Activated CD4-positive, alpha-beta memory T cell treated with anti-CD3 and anti-CD28 coated beads, Interleukin-2, amount 10 ng/mL, durations not matched to agents 7 days and 5 days (primary cell): ENCODE data around the gene MSI1. TPM values are rescaled to one million over a fixed set of nuclear protein-coding genes. Genes with fewer than 3 reads are reported as not detected.

Source experiments
- CTCF ChIA-PET: fragments of 350-600 bp; sonication (Branson Sonifier 250); formaldehyde crosslinking; loops from one replicate; lab custom pipeline; 2021; ENCODE audit warnings: antibody characterized with exemption, inconsistent platforms; lab: Charles Lee
- POLR2A ChIA-PET: fragments of 350-600 bp; sonication (Branson Sonifier 250); formaldehyde crosslinking; loops from one replicate; lab custom pipeline; 2021; ENCODE audit warnings: antibody characterized with exemption; lab: Charles Lee
- DNase-seq: peaks from one replicate; pipeline ENCODE4 v3.0.0-alpha.2; 2020
- H3K27ac Mint-ChIP-seq: one replicate; pipeline ENCODE4 v1.8.0; 2021; ENCODE audit warnings: mild to moderate bottlenecking, mixed read lengths
- H3K27me3 Mint-ChIP-seq: one replicate; pipeline ENCODE4 v1.8.0; 2021; ENCODE audit warnings: mixed read lengths
- H3K36me3 Mint-ChIP-seq: one replicate; pipeline ENCODE4 v1.8.0; 2021; ENCODE audit warnings: low read depth, mixed read lengths
- H3K4me1 Mint-ChIP-seq: one replicate; pipeline ENCODE4 v1.8.0; 2021; ENCODE audit warnings: mixed read lengths
- H3K4me3 Mint-ChIP-seq: one replicate; pipeline ENCODE4 v1.8.0; 2021; ENCODE audit warnings: mild to moderate bottlenecking, mixed read lengths
- H3K9me3 Mint-ChIP-seq: one replicate; pipeline ENCODE4 v1.8.0; 2021; ENCODE audit warnings: mixed read lengths
- total RNA-seq, 2 experiments: library from RNA; stranded (reverse); gene quantifications; one replicate each; pipeline ENCODE4 v1.2.3, GENCODE V29; 2021

Gene MSI1
- total RNA-seq, 2 experiments from 2014 or later: not detected

GRCh38 chr12:120370343-120371243, 1.6 kb upstream of the MSI1 start:
- Mint-ChIP-seq H3K27me3 (peaks cover 75% of the 10 kb centered on the region), H3K4me1 (peaks cover 18% of the 10 kb centered on the region), H3K4me3 (peak overlapping the region; percentile 24), H3K36me3 (no peaks in the 10 kb centered on the region), H3K27ac (no peak overlapping the region), H3K9me3 (no peaks in the 10 kb centered on the region)
- ChIA-PET POLR2A (no interaction called here), CTCF (interaction anchor here (1.5 kb wide), 1 partner anchor 14 kb away, joined by 3 read pairs; no protein-coding TSS in a partner anchor)
- no peak for DNase-seq

GRCh38 chr12:120369603-120370342, 809 bp upstream of the MSI1 start:
- ChIA-PET CTCF (no interaction called here), POLR2A (no interaction called here)
- no peak for DNase-seq
- Mint-ChIP-seq H3K4me1 (peaks cover 18% of the 10 kb centered on the region), H3K9me3 (no peaks in the 10 kb centered on the region), H3K27ac (no peak overlapping the region), H3K36me3 (no peaks in the 10 kb centered on the region), H3K4me3 (peak overlapping the region; percentile 24), H3K27me3 (peaks cover 75% of the 10 kb centered on the region)

- Mint-ChIP-seq H3K9me3 (no peaks in the 10 kb centered on the region), H3K4me1 (peaks cover 18% of the 10 kb centered on the region), H3K36me3 (no peaks in the 10 kb centered on the region), H3K27me3 (peaks cover 75% of the 10 kb centered on the region), H3K27ac (no peak overlapping the region), H3K4me3 (no peak overlapping the region)
- ChIA-PET CTCF (interaction anchor here (1.2 to 2.1 kb wide), 4 partner anchors 7 to 49 kb away, joined by 3 to 9 read pairs (median 4); no protein-coding TSS in a partner anchor), POLR2A (no interaction called here)
- no peak for DNase-seq
These were observed 808 bp downstream of the MSI1 start for GRCh38 chr12:120367924-120368788.

- Mint-ChIP-seq H3K27me3 (peaks cover 76% of the 10 kb centered on the region), H3K36me3 (no peaks in the 10 kb centered on the region), H3K4me1 (peaks cover 18% of the 10 kb centered on the region), H3K9me3 (no peaks in the 10 kb centered on the region), H3K4me3 (no peak overlapping the region), H3K27ac (no peak overlapping the region)
- ChIA-PET CTCF (interaction anchor here (0.6 to 2.1 kb wide), 7 partner anchors 8 to 203 kb away, joined by 3 to 9 read pairs (median 3); no protein-coding TSS in a partner anchor), POLR2A (interaction anchor here (0.8 to 1.2 kb wide), 3 partner anchors 20 to 76 kb away, joined by 3 read pairs; partner anchors contain the start of gene RNU4-2)
- no peak for DNase-seq
These were observed 1.6 kb downstream of the MSI1 start for GRCh38 chr12:120367233-120367923.

- no peak for DNase-seq
- ChIA-PET POLR2A (interaction anchor here (0.8 to 1.2 kb wide), 4 partner anchors 8 to 75 kb away, joined by 3 read pairs; partner anchors contain the start of gene RNU4-2), CTCF (interaction anchor here (0.5 to 2.1 kb wide), 9 partner anchors 9 to 204 kb away, joined by 3 to 9 read pairs (median 3); no protein-coding TSS in a partner anchor)
- Mint-ChIP-seq H3K27me3 (peaks cover 76% of the 10 kb centered on the region), H3K9me3 (no peaks in the 10 kb centered on the region), H3K27ac (no peak overlapping the region), H3K4me3 (no peak overlapping the region), H3K4me1 (peaks cover 18% of the 10 kb centered on the region), H3K36me3 (no peaks in the 10 kb centered on the region)
These were observed 2.1 kb downstream of the MSI1 start for GRCh38 chr12:120366845-120367232.

GRCh38 chr12:120366341-120366705, 2.6 kb downstream of the MSI1 start:
- H3K27me3 Mint-ChIP-seq: peaks cover 71% of the 10 kb centered on the region
- H3K36me3 Mint-ChIP-seq: no peaks in the 10 kb centered on the region
- ChIA-PET CTCF (interaction anchor here (0.5 to 2.1 kb wide), 5 partner anchors 9 to 40 kb away, joined by 3 to 9 read pairs (median 3); no protein-coding TSS in a partner anchor), POLR2A (interaction anchor here (1.0 to 1.2 kb wide), 3 partner anchors 9 to 75 kb away, joined by 3 read pairs; partner anchors contain the start of gene RNU4-2)
- no peaks in the 10 kb centered on the region for H3K9me3 Mint-ChIP-seq
- no peak overlapping the region for H3K27ac Mint-ChIP-seq
- no peak for DNase-seq
- no peak overlapping the region for H3K4me3 Mint-ChIP-seq
- peaks cover 18% of the 10 kb centered on the region for H3K4me1 Mint-ChIP-seq

- no peaks in the 10 kb centered on the region for H3K9me3 Mint-ChIP-seq
- H3K4me3 Mint-ChIP-seq: no peak overlapping the region
- no peak for DNase-seq
- ChIA-PET CTCF (interaction anchor here (0.7 to 0.8 kb wide), 2 partner anchors 9 to 16 kb away, joined by 3 read pairs; no protein-coding TSS in a partner anchor), POLR2A (interaction anchor here (1.2 kb wide), 1 partner anchor 9 kb away, joined by 3 read pairs; no protein-coding TSS in a partner anchor)
- H3K4me1 Mint-ChIP-seq: peaks cover 18% of the 10 kb centered on the region
- H3K36me3 Mint-ChIP-seq: no peaks in the 10 kb centered on the region
- no peak overlapping the region for H3K27ac Mint-ChIP-seq
- H3K27me3 Mint-ChIP-seq: peaks cover 70% of the 10 kb centered on the region
These were observed 3.2 kb downstream of the MSI1 start for GRCh38 chr12:120365675-120366340.

- Mint-ChIP-seq H3K9me3 (no peaks in the 10 kb centered on the region), H3K27ac (no peak overlapping the region), H3K4me1 (peaks cover 7% of the 10 kb centered on the region), H3K36me3 (no peaks in the 10 kb centered on the region), H3K27me3 (peaks cover 66% of the 10 kb centered on the region), H3K4me3 (no peak overlapping the region)
- ChIA-PET POLR2A (no interaction called here), CTCF (interaction anchor here (1.1 kb wide), 1 partner anchor 9 kb away, joined by 4 read pairs; no protein-coding TSS in a partner anchor)
- DNase-seq: no peak
These were observed 4.5 kb downstream of the MSI1 start for GRCh38 chr12:120364487-120364886.

- Mint-ChIP-seq H3K4me3 (no peak overlapping the region), H3K4me1 (peaks cover 5% of the 10 kb centered on the region), H3K27me3 (peaks cover 65% of the 10 kb centered on the region), H3K9me3 (no peaks in the 10 kb centered on the region), H3K27ac (no peak overlapping the region), H3K36me3 (no peaks in the 10 kb centered on the region)
- DNase-seq: no peak
- CTCF ChIA-PET: interaction anchor here (1.1 kb wide), 1 partner anchor 8 kb away, joined by 4 read pairs; no protein-coding TSS in a partner anchor
- POLR2A ChIA-PET: no interaction called here
These were observed 5.6 kb downstream of the MSI1 start for GRCh38 chr12:120363274-120363855.

GRCh38 chr12:120362516-120363273, 6.3 kb downstream of the MSI1 start:
- Mint-ChIP-seq H3K27me3 (peaks cover 69% of the 10 kb centered on the region), H3K4me1 (peaks cover 4% of the 10 kb centered on the region), H3K4me3 (no peak overlapping the region), H3K9me3 (no peaks in the 10 kb centered on the region), H3K36me3 (no peaks in the 10 kb centered on the region), H3K27ac (no peak overlapping the region)
- no peak for DNase-seq
- CTCF ChIA-PET: no interaction called here
- POLR2A ChIA-PET: no interaction called here
